Lung (tissue), 12 donors: Measurements from ENCODE around the gene PCMT1. TPM values are rescaled to one million over a fixed set of nuclear protein-coding genes. Genes with fewer than 3 reads are reported as not detected.

ENCODE experiments used
- ATAC-seq: fragments of 200-7000 bp; cut with Tn5 transposase; one replicate; pipeline ENCODE4 v1.9.1; 2020; ENCODE audit warnings: moderate number of reproducible peaks; ENCODE audit not compliant: insufficient read depth, low FRiP score
- DNase-seq, 3 donors: peaks; one replicate each; pipeline ENCODE4 v3.0.0-alpha.2; 2013 to 2017
- H3K27ac ChIP-seq, 2 donors: one replicate each; pipeline ENCODE4 v1.5.1; 2013; ENCODE audit warnings: mild to moderate bottlenecking in 2 of 2, moderate library complexity in 2 of 2, control low read depth in 1 of 2, inconsistent platforms in 1 of 2, low read depth in 1 of 2, low read length in 1 of 2
- H3K27me3 ChIP-seq, 3 donors: one replicate each; pipeline ENCODE4 v1.5.1; 2013; ENCODE audit warnings: low read length in 2 of 3; ENCODE audit not compliant: control insufficient read depth in 3 of 3, insufficient read depth in 3 of 3
- H3K36me3 ChIP-seq, 4 donors: one replicate each; pipeline ENCODE4 v1.5.1; 2013; ENCODE audit warnings: low read length in 4 of 4, mild to moderate bottlenecking in 1 of 4, moderate library complexity in 1 of 4; ENCODE audit not compliant: control insufficient read depth in 4 of 4, insufficient read depth in 4 of 4
- H3K4me1 ChIP-seq, 5 donors: one replicate each; pipeline ENCODE4 v1.5.1; 2013; ENCODE audit warnings: low read length in 5 of 5, mild to moderate bottlenecking in 2 of 5, moderate library complexity in 1 of 5; ENCODE audit not compliant: control insufficient read depth in 5 of 5, insufficient read depth in 5 of 5
- H3K4me3 ChIP-seq: one replicate; pipeline ENCODE4 v1.5.1; 2013; ENCODE audit warnings: mild to moderate bottlenecking, control low read depth, moderate library complexity
- H3K9ac ChIP-seq, 2 donors: one replicate each; pipeline ENCODE4 v1.5.1; 2013; ENCODE audit warnings: low read length in 2 of 2, control low read depth in 1 of 2; ENCODE audit not compliant: insufficient read depth in 1 of 2
- H3K9me3 ChIP-seq, 4 donors: one replicate each; pipeline ENCODE4 v1.5.1; 2013; ENCODE audit warnings: low read length in 3 of 4, mild to moderate bottlenecking in 1 of 4, moderate library complexity in 1 of 4; ENCODE audit not compliant: control insufficient read depth in 4 of 4, insufficient read depth in 3 of 4
- WGBS, 2 donors: extraction: QIAGEN DNeasy Blood & Tissue Kit; methylation state at CpG; one replicate each; pipeline ENCODE4 v1.1.7; 2013; 5-methylcytosine and 5-hydroxymethylcytosine counted together
- polyA plus RNA-seq, 2 donors: library from polyadenylated mRNA; stranded (reverse); fragments of 200-250 nt; gene quantifications; one replicate each; pipeline ENCODE4 v1.2.1, GENCODE V29; 2013
- total RNA-seq, 2 donors: library from RNA; depleted of rRNA in 1 of 2; stranded (reverse); fragments of >200 nt in 1 of 2; gene quantifications; one replicate each; pipeline ENCODE4 v1.2.1, GENCODE V29; 2014 to 2021
- TF ChIP-seq, protein P1 (sequence below): IDR thresholded peaks from 2 replicates; pipeline ENCODE4 v1.5.1; 2012; ENCODE audit warnings: mild to moderate bottlenecking; ENCODE audit errors: control extremely low read depth, extremely low read depth
- donor health status: control.
- donor health status: control.
- donor health status: Bipolar disorder and iron deficiency.
- donor health status: healthy.
- donor health status: DM: yes; HTN: yes; CAD: no.

Gene PCMT1
- total and polyA plus RNA-seq, 4 donors = 32.6 to 91.2 (median 61.1) TPM

DNA sequence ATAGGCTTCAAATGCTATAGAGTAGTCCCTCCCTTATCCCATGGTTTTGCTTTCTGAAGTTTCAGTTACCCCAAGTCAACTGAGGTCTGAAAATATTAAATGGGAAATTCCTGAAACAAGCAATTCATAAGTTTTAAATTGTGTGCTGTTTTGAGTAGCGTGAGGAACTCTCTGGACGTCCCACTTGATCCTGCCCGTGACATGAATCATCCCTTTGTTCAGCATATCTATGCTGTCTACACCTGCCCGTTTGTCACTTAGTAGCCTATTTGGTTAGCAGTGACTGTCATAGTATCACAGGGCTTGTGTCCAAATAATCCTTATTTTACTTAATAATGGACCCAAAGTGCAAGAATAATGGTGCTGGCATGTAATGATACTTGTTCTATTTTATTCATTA lies 5.0 kb downstream of the PCMT1 start:
- ATAC-seq (no peak), DNase-seq (no peak)
- Histone ChIP-seq H3K27me3 (no peaks in the 10 kb centered on the region), H3K4me3 (no peak overlapping the region), H3K9me3 (no peaks in the 10 kb centered on the region), H3K36me3 (peaks cover 0 to 5% (median 2%) of the 10 kb centered on the region in 4 donors), H3K9ac (no peak overlapping the region), H3K27ac (no peak overlapping the region), H3K4me1 (peaks cover 0 to 9% (median 0%) of the 10 kb centered on the region in 5 donors)
- 80 to 84% methylated on average over 4 of the region's 4 CpGs for WGBS, 2 donors
- TF ChIP-seq, protein P1, sequence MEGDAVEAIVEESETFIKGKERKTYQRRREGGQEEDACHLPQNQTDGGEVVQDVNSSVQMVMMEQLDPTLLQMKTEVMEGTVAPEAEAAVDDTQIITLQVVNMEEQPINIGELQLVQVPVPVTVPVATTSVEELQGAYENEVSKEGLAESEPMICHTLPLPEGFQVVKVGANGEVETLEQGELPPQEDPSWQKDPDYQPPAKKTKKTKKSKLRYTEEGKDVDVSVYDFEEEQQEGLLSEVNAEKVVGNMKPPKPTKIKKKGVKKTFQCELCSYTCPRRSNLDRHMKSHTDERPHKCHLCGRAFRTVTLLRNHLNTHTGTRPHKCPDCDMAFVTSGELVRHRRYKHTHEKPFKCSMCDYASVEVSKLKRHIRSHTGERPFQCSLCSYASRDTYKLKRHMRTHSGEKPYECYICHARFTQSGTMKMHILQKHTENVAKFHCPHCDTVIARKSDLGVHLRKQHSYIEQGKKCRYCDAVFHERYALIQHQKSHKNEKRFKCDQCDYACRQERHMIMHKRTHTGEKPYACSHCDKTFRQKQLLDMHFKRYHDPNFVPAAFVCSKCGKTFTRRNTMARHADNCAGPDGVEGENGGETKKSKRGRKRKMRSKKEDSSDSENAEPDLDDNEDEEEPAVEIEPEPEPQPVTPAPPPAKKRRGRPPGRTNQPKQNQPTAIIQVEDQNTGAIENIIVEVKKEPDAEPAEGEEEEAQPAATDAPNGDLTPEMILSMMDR = no peak

DNA sequence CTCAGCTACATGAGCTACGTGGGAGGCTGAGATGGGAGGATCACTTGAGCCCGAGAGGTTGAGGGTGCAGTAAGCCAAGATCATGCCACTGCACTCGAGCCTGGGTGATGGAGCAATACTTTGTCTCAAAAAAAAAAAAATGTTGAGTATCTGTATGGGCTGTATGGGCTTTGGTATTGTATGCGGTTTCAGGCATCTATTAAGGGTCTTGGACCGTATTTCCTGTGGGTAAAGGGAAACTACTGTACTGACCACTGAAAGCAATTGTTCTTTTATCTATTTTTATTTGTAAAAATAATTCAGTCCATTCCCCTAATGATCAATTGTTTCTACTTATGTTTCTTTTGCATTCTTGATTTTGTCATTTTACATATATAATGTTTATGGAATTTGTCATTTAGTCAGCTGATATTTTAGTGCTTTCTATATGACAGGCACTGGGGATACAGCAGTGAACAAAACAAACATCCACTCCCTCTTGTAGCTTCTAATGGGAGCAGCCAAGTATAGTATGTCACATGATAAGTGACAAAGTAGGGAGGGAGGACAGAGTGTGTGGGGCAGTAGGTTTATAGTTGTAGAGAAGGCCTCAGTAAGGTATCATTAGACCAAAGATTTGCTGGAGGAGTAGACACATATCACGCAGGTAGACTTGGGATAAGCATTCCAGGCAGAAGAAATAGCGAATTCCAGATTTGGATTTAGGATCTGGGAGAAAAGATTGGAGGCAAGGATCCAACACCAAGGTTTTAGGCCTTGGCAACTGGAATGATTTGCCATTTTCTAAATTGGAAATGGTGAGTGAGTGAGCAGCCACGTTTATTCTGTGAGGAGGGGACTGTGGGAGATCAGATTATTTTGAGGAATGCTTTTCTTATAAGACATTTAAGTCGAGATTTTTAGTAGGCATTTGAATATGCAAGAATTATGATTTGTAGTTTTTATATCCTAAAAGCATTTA lies 6.0 kb downstream of the PCMT1 start:
- DNase-seq (no peak), ATAC-seq (no peak)
- H3K9me3 ChIP-seq = no peaks in the 10 kb centered on the region
- no peaks in the 10 kb centered on the region for H3K27me3 ChIP-seq
- WGBS, 2 donors = 80 to 81% methylated on average over 9 of the region's 9 CpGs
- H3K9ac ChIP-seq = no peak overlapping the region
- TF ChIP-seq, protein P1 = no peak
- peaks cover 0 to 9% (median 0%) of the 10 kb centered on the region in 5 donors for H3K4me1 ChIP-seq
- H3K36me3 ChIP-seq = peaks cover 0 to 9% (median 2%) of the 10 kb centered on the region in 4 donors
- H3K27ac ChIP-seq = peak overlapping the region in 1 of 2 donors; percentile 33
- no peak overlapping the region for H3K4me3 ChIP-seq

DNA sequence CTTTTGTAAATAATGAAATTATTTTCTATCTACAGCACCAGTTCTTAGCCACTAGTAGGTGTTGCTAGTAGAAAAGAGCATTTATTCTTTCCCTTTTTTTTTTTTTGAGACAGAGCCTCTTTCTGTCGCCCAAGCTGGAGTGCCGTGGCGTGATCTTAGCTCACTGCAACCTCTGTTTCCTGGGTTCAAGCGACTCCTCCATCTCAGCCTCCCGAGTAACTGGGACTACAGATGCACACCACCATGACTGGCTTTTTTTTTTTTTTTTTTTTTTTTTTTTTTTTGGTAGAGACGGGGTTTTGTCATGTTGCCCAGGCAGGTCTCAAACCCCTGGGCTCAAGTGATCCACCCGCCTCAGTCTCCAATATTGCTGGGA lies 6.7 kb downstream of the PCMT1 start:
- H3K27me3 ChIP-seq = no peaks in the 10 kb centered on the region
- H3K9ac ChIP-seq = no peak overlapping the region
- DNase-seq = no peak
- H3K9me3 ChIP-seq = no peaks in the 10 kb centered on the region
- ATAC-seq = no peak
- H3K36me3 ChIP-seq = peaks cover 0 to 9% (median 3%) of the 10 kb centered on the region in 4 donors
- WGBS, 2 donors = 91 to 92% methylated on average over 7 of the region's 7 CpGs
- TF ChIP-seq, protein P1 = no peak
- no peak overlapping the region for H3K27ac ChIP-seq
- no peak overlapping the region for H3K4me3 ChIP-seq
- H3K4me1 ChIP-seq = peaks cover 0 to 7% (median 0%) of the 10 kb centered on the region in 5 donors
